H1 (cell line): ENCODE measurements around the gene B3GALT5. TPM values are rescaled to one million over a fixed set of nuclear protein-coding genes. Genes with fewer than 3 reads are reported as not detected.

Experiments used
- CTCF ChIA-PET: fragments of 300-600 bp; sonication (Branson Sonifier 250); formaldehyde crosslinking; loops from one replicate; lab custom pipeline; 2021; ENCODE audit not compliant: partially characterized antibody; lab: Charles Lee
- POLR2A ChIA-PET: fragments of 300-600 bp; sonication (Branson Sonifier 250); formaldehyde crosslinking; loops from one replicate; lab custom pipeline; 2021; ENCODE audit warnings: inconsistent platforms; ENCODE audit not compliant: partially characterized antibody; lab: Charles Lee
- DNase-seq, 2 experiments: peaks; one replicate each; pipeline versions ENCODE4 v3.0.0 to v3.0.0-alpha.2; 2010 to 2022; ENCODE audit warnings: low spot score in 2 of 2, low read depth in 1 of 2, mixed read lengths in 1 of 2
- FAIRE-seq: peaks from 2 replicates; lab custom pipeline; 2011; peaks lifted over from hg19 to GRCh38; lab: Jason Lieb, UNC
- H2AFZ ChIP-seq: 2 replicates; pipeline ENCODE4 v1.8.1; 2012; ENCODE audit warnings: low read length, inconsistent platforms
- H2AK5ac ChIP-seq: 2 replicates; pipeline ENCODE4 v1.6.1; 2013; ENCODE audit warnings: low read depth, low read length
- H2BK120ac ChIP-seq: replicated peaks from 2 replicates; pipeline ENCODE3; 2013; ENCODE audit warnings: low read depth, low read length, inconsistent platforms
- H2BK12ac ChIP-seq: 2 replicates; pipeline ENCODE4 v1.6.1; 2013; ENCODE audit warnings: low read depth, low read length
- H2BK15ac ChIP-seq: 2 replicates; pipeline ENCODE4 v1.6.1; 2013; ENCODE audit warnings: low read length
- H2BK20ac ChIP-seq: 2 replicates; pipeline ENCODE4 v1.6.1; 2013; ENCODE audit warnings: low read length
- H2BK5ac ChIP-seq: 2 replicates; pipeline ENCODE4 v1.6.1; 2013; ENCODE audit warnings: low read depth, low read length
- H3K14ac ChIP-seq: 2 replicates; pipeline ENCODE4 v1.6.1; 2013; ENCODE audit warnings: inconsistent platforms; ENCODE audit not compliant: insufficient read length
- H3K18ac ChIP-seq: 2 replicates; pipeline ENCODE4 v1.6.1; 2013; ENCODE audit warnings: low read length; ENCODE audit errors: extremely low read depth
- H3K23ac ChIP-seq: 2 replicates; pipeline ENCODE4 v1.6.1; 2013; ENCODE audit warnings: inconsistent platforms; ENCODE audit not compliant: insufficient read length
- H3K23me2 ChIP-seq: 2 replicates; pipeline ENCODE4 v1.6.1; 2013; ENCODE audit warnings: low read depth, low read length
- H3K27ac ChIP-seq: 2 replicates; pipeline ENCODE4 v1.6.1; 2011; ENCODE audit warnings: low read depth, low read length, inconsistent platforms
- H3K27me3 ChIP-seq, 4 experiments: replicated peaks in 1 of 4; 1 replicate in 1 of 4; 2 replicates in 3 of 4; pipeline versions ENCODE4 v1.6.1 to v1.8.1; 2011 to 2013; ENCODE audit warnings: low read length in 3 of 4, mild to moderate bottlenecking in 3 of 4, inconsistent platforms in 2 of 4, mixed read lengths in 2 of 4, moderate library complexity in 1 of 4; ENCODE audit not compliant: control insufficient read depth in 3 of 4, insufficient read depth in 3 of 4; ENCODE audit errors: extremely low read depth in 1 of 4
- H3K36me3 ChIP-seq, 4 experiments: 2 replicates each; pipeline versions ENCODE4 v1.6.1 to v1.8.1; 2011 to 2013; ENCODE audit warnings: mild to moderate bottlenecking in 4 of 4, low read length in 3 of 4, moderate library complexity in 2 of 4, control low read depth in 1 of 4, inconsistent platforms in 1 of 4; ENCODE audit not compliant: insufficient read depth in 4 of 4, control insufficient read depth in 2 of 4
- H3K4ac ChIP-seq: replicated peaks from 2 replicates; pipeline ENCODE3; 2013; ENCODE audit warnings: low read length, low read depth, mixed read lengths, inconsistent platforms; ENCODE audit not compliant: insufficient read length
- H3K4me1 ChIP-seq, 4 experiments: replicated peaks in 1 of 4; 1 replicate in 1 of 4; 2 replicates in 3 of 4; pipeline versions ENCODE4 v1.6.1 to v1.8.1; 2011 to 2013; ENCODE audit warnings: low read length in 3 of 4, inconsistent platforms in 2 of 4, mixed read lengths in 1 of 4; ENCODE audit not compliant: insufficient read depth in 4 of 4, control insufficient read depth in 3 of 4
- H3K4me2 ChIP-seq, 2 experiments: 2 replicates each; pipeline versions ENCODE4 v1.6.1 to v1.8.1; 2011 to 2013; ENCODE audit warnings: low read depth in 2 of 2, low read length in 2 of 2, control low read depth in 1 of 2, inconsistent platforms in 1 of 2, mild to moderate bottlenecking in 1 of 2; ENCODE audit not compliant: insufficient read depth in 1 of 2
- H3K4me3 ChIP-seq, 4 experiments: fragments of 200-600, 300-600 bp in 1 of 4; sonication (generic), shearing (Covaris generic), sonication (Bioruptor Twin) in 1 of 4; 2 replicates each; pipeline versions ENCODE4 v1.5.1 to v1.8.1; 2011 to 2016; ENCODE audit warnings: low read length in 4 of 4, low read depth in 3 of 4, control low read depth in 2 of 4, inconsistent platforms in 2 of 4, mild to moderate bottlenecking in 2 of 4, mixed read lengths in 1 of 4, moderate library complexity in 1 of 4; ENCODE audit not compliant: insufficient read depth in 2 of 4; ENCODE audit errors: extremely low read depth in 1 of 4
- H3K56ac ChIP-seq: replicated peaks from 2 replicates; pipeline ENCODE3; 2013; ENCODE audit warnings: low read depth, mild to moderate bottlenecking, mixed read lengths, low read length, inconsistent platforms; ENCODE audit not compliant: insufficient read length
- H3K79me1 ChIP-seq: 2 replicates; pipeline ENCODE4 v1.6.1; 2013; ENCODE audit warnings: low read depth, low read length, control low read depth
- H3K79me2 ChIP-seq, 2 experiments: 2 replicates each; pipeline versions ENCODE4 v1.6.1 to v1.8.1; 2012 to 2013; ENCODE audit warnings: low read length in 2 of 2, mild to moderate bottlenecking in 2 of 2, inconsistent platforms in 1 of 2; ENCODE audit not compliant: insufficient read depth in 2 of 2, control insufficient read depth in 1 of 2
- H3K9ac ChIP-seq, 4 experiments: replicated peaks in 1 of 4; 1 replicate in 1 of 4; 2 replicates in 3 of 4; pipeline versions ENCODE4 v1.6.1 to v1.8.1; 2011 to 2013; ENCODE audit warnings: low read depth in 3 of 4, low read length in 3 of 4, control low read depth in 2 of 4, mild to moderate bottlenecking in 2 of 4, moderate library complexity in 2 of 4, inconsistent platforms in 1 of 4; ENCODE audit errors: extremely low read depth in 1 of 4
- H3K9me3 ChIP-seq, 2 experiments: 2 replicates each; pipeline versions ENCODE4 v1.6.1 to v1.8.1; 2012 to 2013; ENCODE audit warnings: mild to moderate bottlenecking in 2 of 2, moderate library complexity in 2 of 2, control low read depth in 1 of 2, inconsistent platforms in 1 of 2, low read depth in 1 of 2, low read length in 1 of 2, mixed read lengths in 1 of 2; ENCODE audit not compliant: insufficient read depth in 2 of 2
- H4K20me1 ChIP-seq, 2 experiments: replicated peaks in 1 of 2; 2 replicates each; pipeline versions ENCODE3 to v1.8.1; 2011 to 2013; ENCODE audit warnings: inconsistent platforms in 2 of 2, low read length in 2 of 2, mild to moderate bottlenecking in 1 of 2; ENCODE audit not compliant: insufficient read depth in 2 of 2, control insufficient read depth in 1 of 2
- H4K5ac ChIP-seq: 2 replicates; pipeline ENCODE4 v1.6.1; 2013; ENCODE audit warnings: low read length, low read depth, mixed read lengths, inconsistent platforms; ENCODE audit not compliant: insufficient read length
- H4K8ac ChIP-seq: 2 replicates; pipeline ENCODE4 v1.8.0; 2013; ENCODE audit warnings: mild to moderate bottlenecking, moderate library complexity, low read length, inconsistent platforms; ENCODE audit not compliant: insufficient read depth; ENCODE audit errors: extremely low read depth
- H4K91ac ChIP-seq: replicated peaks from 2 replicates; pipeline ENCODE3; 2013; ENCODE audit warnings: low read length, mixed read lengths, inconsistent platforms; ENCODE audit not compliant: insufficient read length
- FOSL1 ChIP-seq: IDR thresholded peaks from 2 replicates; pipeline ENCODE4 v1.6.1; 2011; ENCODE audit warnings: mild to moderate bottlenecking, low read depth, low read length, moderate library complexity; ENCODE audit not compliant: insufficient read depth
- GTF2F1 ChIP-seq: IDR thresholded peaks from 2 replicates; pipeline ENCODE4 v1.6.1; 2012; ENCODE audit warnings: low read depth, low read length, improper control_type of control experiment, borderline replicate concordance
- KDM5A ChIP-seq: fragments of 200-600 bp; IDR thresholded peaks from 2 replicates; pipeline ENCODE4 v1.7.1; 2012; ENCODE audit warnings: mild to moderate bottlenecking, low read length, inconsistent platforms, mixed read lengths
- POU5F1 ChIP-seq: IDR thresholded peaks from 2 replicates; pipeline ENCODE4 v1.6.1; 2011; ENCODE audit warnings: low read depth, mild to moderate bottlenecking, low read length, moderate library complexity
- RXRA ChIP-seq: IDR thresholded peaks from 2 replicates; pipeline ENCODE4 v1.6.1; 2011; ENCODE audit warnings: low read depth, mild to moderate bottlenecking, low read length, moderate library complexity; ENCODE audit not compliant: insufficient read depth
- TEAD4 ChIP-seq: IDR thresholded peaks from 2 replicates; pipeline ENCODE4 v1.6.1; 2012; ENCODE audit warnings: low read depth, low read length, inconsistent platforms, mixed read lengths
- whole genome bisulfite sequencing, 2 experiments: shearing (Covaris generic) in 1 of 2; methylation state at CpG; one replicate each; pipeline versions ENCODE4 v1.1.6 to v1.1.7; 2013 to 2015; ENCODE audit warnings: low lambda C conversion rate in 2 of 2, mixed read lengths in 2 of 2, inconsistent platforms in 1 of 2, low coverage in 1 of 2, missing lambda C conversion rate in 1 of 2; ENCODE audit not compliant: insufficient replicate concordance in 2 of 2, insufficient coverage in 1 of 2, insufficient read length in 1 of 2; ENCODE audit errors: extremely low coverage in 1 of 2, missing lambda C conversion rate in 1 of 2; 5-methylcytosine and 5-hydroxymethylcytosine counted together
- polyA plus RNA-seq, 7 experiments: library from polyadenylated mRNA; depleted of rRNA in 3 of 7; stranded (reverse) in 5 of 7; unstranded in 2 of 7; fragments of >200 nt in 5 of 7; fragments of 200-250 nt in 2 of 7; gene quantifications; 1 replicate in 5 of 7; 2 replicates in 1 of 7; 4 replicates in 1 of 7; pipeline versions ENCODE4 v1.2.1 to v1.2.3, GENCODE V29; 2011 to 2013; ENCODE audit warnings: missing spikeins in 2 of 7, mixed read lengths in 2 of 7
- total RNA-seq: library from RNA; stranded (reverse); fragmentation: NEBNext Ultra II Directional; extraction: Animal tissue kit (Norgen Biotek cat#: 25700); gene quantifications from 2 replicates; pipeline ENCODE4 v1.2.1, GENCODE V29; 2021

The B3GALT5 gene
- total and polyA plus RNA-seq, 2 of the 8 experiments (the other 6 are each of a cell fraction or from before 2014, with no cell fraction given) = 11.9 to 25.1 TPM

- Histone ChIP-seq H3K4ac (no peak overlapping the region), H3K56ac (no peak overlapping the region), H3K23ac (no peak overlapping the region), H2BK15ac (0 out of 2 replicates have a peak overlapping the region, but pooled peaks have one; percentile 96), H3K36me3 (peaks cover 0 to 24% (median 7%) of the 10 kb centered on the region in 4 experiments; a peak in 4 of 8 replicates), H2BK12ac (no peak overlapping the region), H3K9me3 (no peaks in the 10 kb centered on the region; a peak in 1 of 4 replicates), H2BK120ac (no peak overlapping the region), H4K8ac (no peak overlapping the region), H2BK20ac (no peak overlapping the region), H3K18ac (0 out of 2 replicates have a peak overlapping the region, but pooled peaks have one; percentile 38), H4K5ac (no peak overlapping the region), H3K9ac (no peak overlapping the region), H3K27me3 (no peaks in the 10 kb centered on the region), H3K14ac (no peak overlapping the region), H3K23me2 (no peaks in the 10 kb centered on the region), H2AFZ (no peak overlapping the region), H3K79me2 (no peaks in the 10 kb centered on the region), H3K4me1 (no peaks in the 10 kb centered on the region; a peak in 1 of 7 replicates), H3K4me3 (no peak overlapping the region), H3K4me2 (no peak overlapping the region), H3K27ac (no peak overlapping the region), H2AK5ac (no peak overlapping the region), H4K91ac (peak overlapping the region; percentile 25), H2BK5ac (0 out of 2 replicates have a peak overlapping the region, but pooled peaks have one; percentile 60), H4K20me1 (no peaks in the 10 kb centered on the region), H3K79me1 (no peaks in the 10 kb centered on the region)
- 91% methylated on average over 17 of the region's 17 CpGs; no CpG with 5 or more reads in 1 of the 2 experiments for WGBS, 2 experiments
- no peak for DNase-seq
- TF ChIP-seq TEAD4 (no peak), KDM5A (no peak), GTF2F1 (no peak), POU5F1 (no peak), RXRA (no peak), FOSL1 (no peak)
- no peak for FAIRE-seq
- ChIA-PET POLR2A (interaction anchor here (0.8 to 2.5 kb wide), 10 partner anchors 10 to 52 kb away, joined by 3 to 16 read pairs (median 4); no protein-coding TSS in a partner anchor), CTCF (interaction anchor here (2.1 kb wide), 1 partner anchor 21 kb away, joined by 10 read pairs; no protein-coding TSS in a partner anchor)
Observed at GRCh38 chr21:39601187-39601928, 11.4 kb upstream of the B3GALT5 start.
